HCT116 (cell line): ENCODE data around the gene HSPG2. TPM values are rescaled to one million over a fixed set of nuclear protein-coding genes. Genes with fewer than 3 reads are reported as not detected.
A peak's percentile ranks its signal among the peaks of the same experiment; 100 is the strongest.

ENCODE experiments used
- ATAC-seq: fragments of 200-7000 bp; cut with Tn5 transposase; 2 replicates; pipeline ENCODE4 v1.9.1; 2020; ENCODE audit warnings: mild to moderate bottlenecking, moderate library complexity
- BruUV-seq: library from RNA; stranded (reverse); fragments of 400-500 nt; replicated peaks from 2 replicates; lab custom pipeline; 2021; lab: Mats Ljungman, UMichigan
- CTCF ChIA-PET: fragments of 300-600 bp; sonication (Branson Sonifier 250); formaldehyde crosslinking; loops from one replicate; lab custom pipeline; 2021; ENCODE audit warnings: antibody characterized with exemption; lab: Charles Lee
- POLR2A ChIA-PET: fragments of 300-600, 350-600 bp; sonication (Branson Sonifier 250); formaldehyde crosslinking; loops from one replicate; lab custom pipeline; 2021; ENCODE audit warnings: antibody characterized with exemption; lab: Charles Lee
- RAD21 ChIA-PET, 2 experiments: fragments of 300-600 bp; sonication (Branson Sonifier 250); formaldehyde crosslinking; loops; one replicate each; lab custom pipeline; 2023; ENCODE audit warnings: low total read pairs in 2 of 2; ENCODE audit not compliant: uncharacterized antibody in 2 of 2, unreplicated experiment in 2 of 2, low non-redundant PET in 1 of 2; lab: Charles Lee
- DNase-seq: peaks from one replicate; pipeline ENCODE4 v3.0.0-alpha.2; 2010; ENCODE audit warnings: low read depth, low spot score
- H2AFZ ChIP-seq: fragments of 200-600 bp; shearing (Covaris generic), sonication (generic); 2 replicates; pipeline ENCODE4 v1.6.1; 2017; ENCODE audit warnings: low read depth, mixed run types, mixed read lengths, antibody characterized with exemption, low read length; ENCODE audit not compliant: poor library complexity, severe bottlenecking
- H3K27ac ChIP-seq: 2 replicates; pipeline ENCODE4 v1.5.1; 2012; ENCODE audit warnings: low read depth, low read length
- H3K27me3 ChIP-seq: fragments of 200-600 bp; sonication (generic); 2 replicates; pipeline ENCODE4 v1.6.1; 2016; ENCODE audit warnings: mixed run types, low read length, mixed read lengths; ENCODE audit not compliant: insufficient read depth
- H3K36me3 ChIP-seq, 2 experiments: fragments of 200-500 bp in 1 of 2; fragments of 200-600 bp in 1 of 2; sonication (Bioruptor generic) in 1 of 2; sonication (generic) in 1 of 2; 2 replicates each; pipeline versions ENCODE4 v1.5.1 to v1.6.1; 2014 to 2016; ENCODE audit warnings: low read length in 2 of 2, inconsistent platforms in 1 of 2, mixed read lengths in 1 of 2, mixed run types in 1 of 2; ENCODE audit not compliant: insufficient read depth in 2 of 2, control insufficient read depth in 1 of 2
- H3K4me1 ChIP-seq, 2 experiments: fragments of 200-600 bp in 1 of 2; sonication (generic) in 1 of 2; 2 replicates each; pipeline versions ENCODE4 v1.5.1 to v1.6.1; 2012 to 2017; ENCODE audit warnings: low read length in 2 of 2, inconsistent platforms in 1 of 2, mild to moderate bottlenecking in 1 of 2, mixed read lengths in 1 of 2, mixed run types in 1 of 2, moderate library complexity in 1 of 2; ENCODE audit not compliant: insufficient read depth in 2 of 2, control insufficient read depth in 1 of 2
- H3K4me2 ChIP-seq: fragments of 200-600 bp; sonication (generic); 2 replicates; pipeline ENCODE4 v1.6.1; 2017; ENCODE audit warnings: mixed run types, low read length, mixed read lengths
- H3K4me3 ChIP-seq, 2 experiments: fragments of 200-600 bp in 1 of 2; sonication (generic) in 1 of 2; replicated peaks in 1 of 2; 2 replicates each; pipeline ENCODE4 v1.5.1; 2011 to 2016; ENCODE audit warnings: low read length in 2 of 2, control low read depth in 1 of 2, low read depth in 1 of 2, mild to moderate bottlenecking in 1 of 2, mixed read lengths in 1 of 2, mixed run types in 1 of 2
- H3K79me2 ChIP-seq: fragments of 200-600 bp; sonication (generic); 2 replicates; pipeline ENCODE4 v1.6.1; 2017; ENCODE audit warnings: mild to moderate bottlenecking, mixed run types, low read length, moderate library complexity, mixed read lengths; ENCODE audit not compliant: insufficient read depth
- H3K9ac ChIP-seq: fragments of 200-600 bp; sonication (generic); 2 replicates; pipeline ENCODE4 v1.6.1; 2016; ENCODE audit warnings: low read length, mixed read lengths
- H3K9me2 ChIP-seq: fragments of 200-600 bp; sonication (generic), shearing (Covaris generic); 2 replicates; pipeline ENCODE4 v1.6.1; 2017; ENCODE audit warnings: mixed run types, mild to moderate bottlenecking, moderate library complexity; ENCODE audit not compliant: insufficient read depth
- H3K9me3 ChIP-seq, 2 experiments: fragments of 200-500 bp in 1 of 2; fragments of 200-600 bp in 1 of 2; sonication (Bioruptor generic) in 1 of 2; sonication (generic) in 1 of 2; 2 replicates each; pipeline ENCODE4 v1.6.1; 2014 to 2017; ENCODE audit warnings: low read length in 2 of 2, mixed read lengths in 2 of 2, inconsistent platforms in 1 of 2, low read depth in 1 of 2, mild to moderate bottlenecking in 1 of 2, mixed run types in 1 of 2, moderate library complexity in 1 of 2; ENCODE audit not compliant: control insufficient read depth in 1 of 2, insufficient read depth in 1 of 2
- H4K20me1 ChIP-seq: fragments of 200-600 bp; sonication (generic), shearing (Covaris generic); 2 replicates; pipeline ENCODE4 v1.6.1; 2017; ENCODE audit warnings: mixed run types, mild to moderate bottlenecking, moderate library complexity; ENCODE audit not compliant: insufficient read depth
- ATF3 ChIP-seq: IDR thresholded peaks from 2 replicates; pipeline ENCODE4 v1.6.1; 2012
- CBX3 ChIP-seq: IDR thresholded peaks from 2 replicates; pipeline ENCODE4 v1.6.1; 2012; ENCODE audit warnings: low read depth
- CEBPB ChIP-seq: IDR thresholded peaks from 2 replicates; pipeline ENCODE4 v1.6.1; 2012; ENCODE audit warnings: low read depth
- CTCF ChIP-seq, 3 experiments: fragments of 200-600 bp in 1 of 3; sonication (generic) in 1 of 3; IDR thresholded peaks in 2 of 3; conservative IDR thresholded peaks in 1 of 3; 2 replicates each; pipeline ENCODE4 v1.5.1; 2012 to 2017; ENCODE audit warnings: low read depth in 2 of 3, low read length in 2 of 3, antibody characterized with exemption in 1 of 3, borderline replicate concordance in 1 of 3, control low read depth in 1 of 3, mild to moderate bottlenecking in 1 of 3, mixed read lengths in 1 of 3, mixed run types in 1 of 3, moderate library complexity in 1 of 3; ENCODE audit not compliant: insufficient read depth in 1 of 3
- ELF1 ChIP-seq: IDR thresholded peaks from 2 replicates; pipeline ENCODE4 v1.6.1; 2012; ENCODE audit warnings: low read depth, borderline replicate concordance
- EZH2phosphoT487 ChIP-seq: fragments of 200-600 bp; IDR thresholded peaks from 2 replicates; pipeline ENCODE4 v1.6.1; 2018; ENCODE audit warnings: antibody characterized with exemption, borderline replicate concordance
- MAX ChIP-seq: IDR thresholded peaks from 2 replicates; pipeline ENCODE4 v1.6.1; 2012
- POLR2AphosphoS5 ChIP-seq: IDR thresholded peaks from 2 replicates; pipeline ENCODE4 v1.6.1; 2011; ENCODE audit warnings: mild to moderate bottlenecking, low read depth, low read length, moderate library complexity
- REST ChIP-seq: IDR thresholded peaks from 2 replicates; pipeline ENCODE4 v1.6.1; 2012; ENCODE audit warnings: low read depth
- SIN3A ChIP-seq: IDR thresholded peaks from 2 replicates; pipeline ENCODE4 v1.6.1; 2012; ENCODE audit warnings: low read depth
- SRF ChIP-seq: IDR thresholded peaks from 2 replicates; pipeline ENCODE4 v1.6.1; 2012; ENCODE audit warnings: low read depth
- ZBTB33 ChIP-seq: IDR thresholded peaks from 2 replicates; pipeline ENCODE4 v1.6.1; 2011; ENCODE audit warnings: mild to moderate bottlenecking, low read length, moderate library complexity; ENCODE audit not compliant: insufficient replicate concordance; ENCODE audit errors: extremely low read depth
- ZFX ChIP-seq: fragments of 450-650 bp; IDR thresholded peaks from 2 replicates; pipeline ENCODE4 v1.6.1; 2017
- intact Hi-C: fragments of 100-400 bp; cut with micrococcal nuclease; formaldehyde crosslinking; loops from 2 replicates; pipeline ENCODE4 v1.10.0; 2022
- total RNA-seq: library from RNA; stranded (reverse); gene quantifications from one replicate; pipeline ENCODE4 v1.2.1, GENCODE V29; 2021; ENCODE audit not compliant: unreplicated experiment

HSPG2 gene
- total RNA-seq, 1 experiment from 2014 or later: 55.7 TPM

GRCh38 chr1:21909787-21910503 lies 27.2 kb downstream of the HSPG2 start:
- no peaks in the 10 kb centered on the region for H3K36me3 ChIP-seq
- H3K9ac ChIP-seq: no peak overlapping the region
- peak; percentile 12; the same call in 1 of the 2 replicates for ATAC-seq
- H3K9me3 ChIP-seq: no peaks in the 10 kb centered on the region
- RAD21 ChIA-PET: no interaction called here
- no peaks in the 10 kb centered on the region for H4K20me1 ChIP-seq
- TF ChIP-seq SIN3A (no peak), CEBPB (no peak), ATF3 (no peak), ZFX (no peak), ZBTB33 (no peak), REST (no peak), SRF (no peak), CTCF (IDR thresholded peaks at IDR 0.05 in 2 of 3, conservative IDR thresholded peaks at IDR 0.05 in 1 of 3; ENCODE audit: borderline replicate concordance in 1 of 3, insufficient read depth in 1 of 3, low read depth in 2 of 3, low read length in 2 of 3) (no peak), ELF1 (no peak), POLR2AphosphoS5 (no peak), CBX3 (no peak), MAX (no peak), EZH2phosphoT487 (no peak)
- no peak for DNase-seq
- BruUV-seq: no TSS peak
- H3K4me3 ChIP-seq: no peak overlapping the region
- no peak overlapping the region for H3K4me2 ChIP-seq
- H3K4me1 ChIP-seq: peaks cover 0 to 4% of the 10 kb centered on the region in 2 experiments; a peak in 3 of 4 replicates
- H3K9me2 ChIP-seq: no peaks in the 10 kb centered on the region
- POLR2A ChIA-PET: no interaction called here
- intact Hi-C loops: no loop called here
- no peaks in the 10 kb centered on the region for H3K27me3 ChIP-seq
- no peak overlapping the region for H3K27ac ChIP-seq
- CTCF ChIA-PET: no interaction called here
- no peak overlapping the region for H2AFZ ChIP-seq
- H3K79me2 ChIP-seq: no peaks in the 10 kb centered on the region
